Measurements from ENCODE around the gene RIPK3. TPM values are rescaled to one million over a fixed set of nuclear protein-coding genes. Genes with fewer than 3 reads are reported as not detected.

RIPK3 gene
- total and polyA plus RNA-seq, 2 experiments from 2014 or later, result 4.8 to 7.0 TPM

DNA sequence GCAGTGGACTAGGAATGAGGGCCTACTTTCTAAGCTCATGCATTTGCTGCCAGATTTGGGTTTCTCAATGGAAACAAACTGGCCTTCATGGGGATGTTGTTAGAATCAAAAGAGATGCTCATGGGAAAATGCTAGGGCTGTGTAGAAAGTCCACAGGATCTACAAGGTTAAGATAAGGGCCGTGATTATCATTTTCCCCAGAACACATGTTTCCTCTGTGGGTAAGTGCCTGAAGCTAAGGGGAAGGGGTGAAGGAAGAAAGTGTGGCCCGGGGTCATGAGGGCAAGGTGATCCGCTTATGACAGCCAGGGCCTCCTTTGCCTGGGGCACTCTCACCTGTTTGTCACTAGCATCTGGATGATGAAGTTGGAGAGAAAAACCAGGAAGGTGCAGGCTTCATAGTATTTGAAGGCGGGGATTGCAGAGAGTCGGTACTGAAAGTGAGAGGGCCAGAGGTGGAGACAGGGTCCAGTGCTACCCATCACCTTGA is 14.7 kb downstream of the RIPK3 start:
- Histone ChIP-seq H4K20me1 (ENCODE audit: insufficient read depth, poor library complexity, severe bottlenecking) (no peaks in the 10 kb centered on the region), H2AFZ (no peak overlapping the region), H3K4me2 (no peak overlapping the region), H3K9me2 (replicated peaks; ENCODE audit: insufficient read depth) (no peaks in the 10 kb centered on the region), H3K27ac (no peak overlapping the region), H3K79me2 (no peaks in the 10 kb centered on the region), H3K27me3 (no peaks in the 10 kb centered on the region), H3K4me3 (no peak overlapping the region), H3K36me3 (replicated peaks; ENCODE audit: insufficient read depth, low read depth) (no peaks in the 10 kb centered on the region), H3K4me1 (ENCODE audit: insufficient read depth) (no peaks in the 10 kb centered on the region), H3K9me3 (ENCODE audit: low read depth) (no peaks in the 10 kb centered on the region)
- DNase-seq (ENCODE audit: low spot score), result no peak
- TF ChIP-seq EZH2phosphoT487 (IDR thresholded peaks at IDR 0.05; ENCODE audit: low read depth, severe bottlenecking, unreplicated experiment), result no peak
- TF ChIP-seq, protein P1, sequence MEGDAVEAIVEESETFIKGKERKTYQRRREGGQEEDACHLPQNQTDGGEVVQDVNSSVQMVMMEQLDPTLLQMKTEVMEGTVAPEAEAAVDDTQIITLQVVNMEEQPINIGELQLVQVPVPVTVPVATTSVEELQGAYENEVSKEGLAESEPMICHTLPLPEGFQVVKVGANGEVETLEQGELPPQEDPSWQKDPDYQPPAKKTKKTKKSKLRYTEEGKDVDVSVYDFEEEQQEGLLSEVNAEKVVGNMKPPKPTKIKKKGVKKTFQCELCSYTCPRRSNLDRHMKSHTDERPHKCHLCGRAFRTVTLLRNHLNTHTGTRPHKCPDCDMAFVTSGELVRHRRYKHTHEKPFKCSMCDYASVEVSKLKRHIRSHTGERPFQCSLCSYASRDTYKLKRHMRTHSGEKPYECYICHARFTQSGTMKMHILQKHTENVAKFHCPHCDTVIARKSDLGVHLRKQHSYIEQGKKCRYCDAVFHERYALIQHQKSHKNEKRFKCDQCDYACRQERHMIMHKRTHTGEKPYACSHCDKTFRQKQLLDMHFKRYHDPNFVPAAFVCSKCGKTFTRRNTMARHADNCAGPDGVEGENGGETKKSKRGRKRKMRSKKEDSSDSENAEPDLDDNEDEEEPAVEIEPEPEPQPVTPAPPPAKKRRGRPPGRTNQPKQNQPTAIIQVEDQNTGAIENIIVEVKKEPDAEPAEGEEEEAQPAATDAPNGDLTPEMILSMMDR (IDR thresholded peaks at IDR 0.05; ENCODE audit: poor library complexity), result no peak
- no peak for TF ChIP-seq EZH2 (IDR thresholded peaks at IDR 0.05; ENCODE audit: borderline replicate concordance)
- WGBS (ENCODE audit: low lambda C conversion rate, missing lambda C conversion rate), result 76% methylated on average over 5 of the region's 5 CpGs

DNA sequence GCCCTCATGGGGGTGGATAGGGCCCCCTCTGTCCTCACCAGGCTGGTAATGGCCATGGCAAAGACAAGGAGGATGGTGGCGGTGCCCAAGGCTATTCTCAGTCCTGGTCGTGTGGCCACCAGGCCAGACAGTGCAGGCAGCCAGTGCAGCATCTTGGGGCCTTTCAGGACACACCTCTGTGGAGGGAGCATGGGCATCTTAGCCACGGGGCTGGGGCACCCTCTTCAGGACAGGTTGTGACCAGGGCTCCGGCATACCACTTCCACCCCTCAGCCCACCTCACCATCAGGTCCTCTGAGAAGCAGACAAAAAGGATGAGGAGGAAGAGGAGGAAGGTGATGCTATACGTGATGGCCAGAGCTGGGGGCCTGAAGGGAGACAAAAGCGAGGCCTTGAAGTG is 15.8 kb downstream of the RIPK3 start:
- no peaks in the 10 kb centered on the region for H3K79me2 ChIP-seq
- no peak overlapping the region for H3K4me3 ChIP-seq
- peaks cover 10% of the 10 kb centered on the region for H3K27me3 ChIP-seq
- 86% methylated on average over 6 of the region's 6 CpGs for WGBS (ENCODE audit: low lambda C conversion rate, missing lambda C conversion rate)
- H3K27ac ChIP-seq, result no peak overlapping the region
- H3K9me3 ChIP-seq (ENCODE audit: low read depth), result no peaks in the 10 kb centered on the region
- no peaks in the 10 kb centered on the region for H4K20me1 ChIP-seq (ENCODE audit: insufficient read depth, poor library complexity, severe bottlenecking)
- H2AFZ ChIP-seq, result no peak overlapping the region
- H3K36me3 ChIP-seq (replicated peaks; ENCODE audit: insufficient read depth, low read depth), result no peaks in the 10 kb centered on the region
- no peaks in the 10 kb centered on the region for H3K9me2 ChIP-seq (replicated peaks; ENCODE audit: insufficient read depth)
- no peak for DNase-seq (ENCODE audit: low spot score)
- TF ChIP-seq EZH2 (IDR thresholded peaks at IDR 0.05; ENCODE audit: borderline replicate concordance) (no peak), EZH2phosphoT487 (IDR thresholded peaks at IDR 0.05; ENCODE audit: low read depth, severe bottlenecking, unreplicated experiment) (no peak)
- TF ChIP-seq, protein P1 (IDR thresholded peaks at IDR 0.05; ENCODE audit: poor library complexity), result no peak
- H3K4me2 ChIP-seq, result no peak overlapping the region
- H3K4me1 ChIP-seq (ENCODE audit: insufficient read depth), result no peaks in the 10 kb centered on the region

DNA sequence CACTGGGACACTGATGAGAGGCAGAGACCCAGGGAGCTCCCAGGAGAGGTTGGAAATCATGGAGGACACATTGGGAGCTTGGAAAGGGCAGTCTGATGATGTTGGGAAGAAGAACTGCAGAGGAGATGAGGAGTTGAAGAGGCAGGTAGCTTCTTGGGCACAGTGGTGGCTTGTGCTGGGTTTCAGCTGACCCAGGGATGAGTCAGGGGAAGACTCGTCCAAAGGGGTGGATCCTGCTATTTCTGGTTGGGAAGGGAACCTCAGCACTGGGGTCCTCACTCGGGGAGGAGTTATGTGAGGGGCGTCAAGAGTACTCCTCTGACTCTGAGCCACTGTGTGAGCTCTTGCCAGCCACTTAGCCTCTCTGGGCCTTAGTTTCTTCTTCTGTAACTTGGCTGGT is 16.4 kb downstream of the RIPK3 start:
- Histone ChIP-seq H3K9me3 (ENCODE audit: low read depth) (no peaks in the 10 kb centered on the region), H3K27me3 (peaks cover 10% of the 10 kb centered on the region), H3K27ac (no peak overlapping the region), H4K20me1 (ENCODE audit: insufficient read depth, poor library complexity, severe bottlenecking) (no peaks in the 10 kb centered on the region), H3K9me2 (replicated peaks; ENCODE audit: insufficient read depth) (no peaks in the 10 kb centered on the region), H3K79me2 (no peaks in the 10 kb centered on the region), H3K4me3 (no peak overlapping the region), H3K4me1 (ENCODE audit: insufficient read depth) (no peaks in the 10 kb centered on the region), H3K4me2 (no peak overlapping the region), H3K36me3 (replicated peaks; ENCODE audit: insufficient read depth, low read depth) (no peaks in the 10 kb centered on the region), H2AFZ (no peak overlapping the region)
- no peak for DNase-seq (ENCODE audit: low spot score)
- TF ChIP-seq, protein P1 (IDR thresholded peaks at IDR 0.05; ENCODE audit: poor library complexity), result no peak
- TF ChIP-seq EZH2phosphoT487 (IDR thresholded peaks at IDR 0.05; ENCODE audit: low read depth, severe bottlenecking, unreplicated experiment) (no peak), EZH2 (IDR thresholded peaks at IDR 0.05; ENCODE audit: borderline replicate concordance) (no peak)
- 78% methylated on average over 3 of the region's 3 CpGs for WGBS (ENCODE audit: low lambda C conversion rate, missing lambda C conversion rate)

DNA sequence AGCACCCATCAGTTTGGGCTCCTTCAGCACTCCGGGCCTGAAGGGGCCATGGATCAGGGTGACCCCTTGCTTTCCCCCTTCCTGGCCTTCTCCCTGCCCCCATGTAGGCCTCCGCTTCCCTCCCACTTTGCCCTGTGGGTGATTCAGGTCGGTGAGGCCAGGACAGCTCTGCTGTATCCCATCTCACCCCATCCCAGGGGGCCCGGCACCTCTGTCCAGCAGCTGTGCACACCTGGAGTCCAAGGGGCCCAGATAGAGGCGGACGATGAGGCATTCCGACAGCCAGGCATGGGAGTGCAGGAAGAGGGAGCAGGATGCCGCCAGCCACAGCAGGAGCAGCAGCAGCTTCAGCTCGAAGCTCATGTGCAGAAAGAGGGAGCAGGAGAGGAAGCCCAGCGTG is 17.1 kb downstream of the RIPK3 start:
- Histone ChIP-seq H3K27ac (no peak overlapping the region), H3K27me3 (peaks cover 10% of the 10 kb centered on the region), H3K4me2 (no peak overlapping the region), H3K4me1 (ENCODE audit: insufficient read depth) (no peaks in the 10 kb centered on the region), H4K20me1 (ENCODE audit: insufficient read depth, poor library complexity, severe bottlenecking) (no peaks in the 10 kb centered on the region), H3K9me3 (ENCODE audit: low read depth) (no peaks in the 10 kb centered on the region), H3K79me2 (no peaks in the 10 kb centered on the region), H3K9me2 (replicated peaks; ENCODE audit: insufficient read depth) (no peaks in the 10 kb centered on the region), H2AFZ (no peak overlapping the region), H3K36me3 (replicated peaks; ENCODE audit: insufficient read depth, low read depth) (no peaks in the 10 kb centered on the region), H3K4me3 (no peak overlapping the region)
- DNase-seq (ENCODE audit: low spot score), result no peak
- TF ChIP-seq EZH2 (IDR thresholded peaks at IDR 0.05; ENCODE audit: borderline replicate concordance), result no peak
- TF ChIP-seq EZH2phosphoT487 (IDR thresholded peaks at IDR 0.05; ENCODE audit: low read depth, severe bottlenecking, unreplicated experiment), result no peak
- TF ChIP-seq, protein P1 (IDR thresholded peaks at IDR 0.05; ENCODE audit: poor library complexity), result no peak
- 86% methylated on average over 9 of the region's 10 CpGs for WGBS (ENCODE audit: low lambda C conversion rate, missing lambda C conversion rate)
